ENCODE measurements around the gene C1orf50. TPM values are rescaled to one million over a fixed set of nuclear protein-coding genes. Genes with fewer than 3 reads are reported as not detected.
A peak's percentile ranks its signal among the peaks of the same experiment; 100 is the strongest.

The C1orf50 gene
- total RNA-seq, 2 donors from 2014 or later, result 3.0 to 3.6 TPM

- TF ChIP-seq, protein P1, sequence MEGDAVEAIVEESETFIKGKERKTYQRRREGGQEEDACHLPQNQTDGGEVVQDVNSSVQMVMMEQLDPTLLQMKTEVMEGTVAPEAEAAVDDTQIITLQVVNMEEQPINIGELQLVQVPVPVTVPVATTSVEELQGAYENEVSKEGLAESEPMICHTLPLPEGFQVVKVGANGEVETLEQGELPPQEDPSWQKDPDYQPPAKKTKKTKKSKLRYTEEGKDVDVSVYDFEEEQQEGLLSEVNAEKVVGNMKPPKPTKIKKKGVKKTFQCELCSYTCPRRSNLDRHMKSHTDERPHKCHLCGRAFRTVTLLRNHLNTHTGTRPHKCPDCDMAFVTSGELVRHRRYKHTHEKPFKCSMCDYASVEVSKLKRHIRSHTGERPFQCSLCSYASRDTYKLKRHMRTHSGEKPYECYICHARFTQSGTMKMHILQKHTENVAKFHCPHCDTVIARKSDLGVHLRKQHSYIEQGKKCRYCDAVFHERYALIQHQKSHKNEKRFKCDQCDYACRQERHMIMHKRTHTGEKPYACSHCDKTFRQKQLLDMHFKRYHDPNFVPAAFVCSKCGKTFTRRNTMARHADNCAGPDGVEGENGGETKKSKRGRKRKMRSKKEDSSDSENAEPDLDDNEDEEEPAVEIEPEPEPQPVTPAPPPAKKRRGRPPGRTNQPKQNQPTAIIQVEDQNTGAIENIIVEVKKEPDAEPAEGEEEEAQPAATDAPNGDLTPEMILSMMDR (IDR thresholded peaks at IDR 0.05), result no peak
- Histone ChIP-seq H3K4me1 (peaks cover 0 to 42% of the 10 kb centered on the region in 2 donors), H3K9me3 (no peaks in the 10 kb centered on the region), H3K27ac (peak overlapping the region; percentile 91 to 93), H3K36me3 (no peaks in the 10 kb centered on the region), H3K27me3 (no peaks in the 10 kb centered on the region), H3K4me3 (peak overlapping the region; percentile 90 to 94)
- DNase-seq (ENCODE audit: low spot score), result no peak
Observed at GRCh38 chr1:42767510-42768000, 506 bp downstream of the C1orf50 start.

DNA sequence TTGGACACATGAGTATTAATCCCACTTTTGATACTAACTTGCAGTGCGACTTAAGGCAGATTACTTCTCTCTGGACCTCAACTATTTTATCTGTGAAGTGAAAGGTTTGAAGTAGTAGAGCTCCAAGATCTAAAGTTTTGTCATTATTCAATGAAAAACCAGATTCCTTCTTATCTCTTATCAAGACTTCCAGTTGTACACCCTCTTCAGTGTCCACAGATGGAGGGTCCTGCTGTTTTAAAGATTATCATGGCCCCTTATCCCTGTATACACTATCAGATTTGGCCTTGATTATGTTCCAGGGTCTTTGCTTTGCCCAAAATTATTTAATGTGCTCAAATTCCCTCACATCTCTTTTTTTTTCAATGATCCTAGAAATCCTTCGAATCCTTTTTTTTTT, 1.1 kb downstream of the C1orf50 start:
- Histone ChIP-seq H3K4me3 (peak overlapping the region; percentile 90 to 94), H3K9me3 (no peaks in the 10 kb centered on the region), H3K36me3 (no peaks in the 10 kb centered on the region), H3K27me3 (no peaks in the 10 kb centered on the region), H3K27ac (no peak overlapping the region), H3K4me1 (peaks cover 0 to 42% of the 10 kb centered on the region in 2 donors)
- TF ChIP-seq, protein P1 (IDR thresholded peaks at IDR 0.05), result no peak
- no peak for DNase-seq (ENCODE audit: low spot score)

GRCh38 chr1:42769811-42770210, 2.8 kb downstream of the C1orf50 start:
- Histone ChIP-seq H3K27ac (no peak overlapping the region), H3K4me1 (peaks cover 0 to 32% of the 10 kb centered on the region in 2 donors), H3K4me3 (no peak overlapping the region), H3K9me3 (no peaks in the 10 kb centered on the region), H3K36me3 (peaks cover 11% of the 10 kb centered on the region), H3K27me3 (no peaks in the 10 kb centered on the region)
- TF ChIP-seq, protein P1 (IDR thresholded peaks at IDR 0.05), result no peak
- no peak for DNase-seq (ENCODE audit: low spot score)

- no peaks in the 10 kb centered on the region for H3K27me3 ChIP-seq
- TF ChIP-seq, protein P1 (IDR thresholded peaks at IDR 0.05), result no peak
- H3K36me3 ChIP-seq, result peaks cover 41% of the 10 kb centered on the region
- DNase-seq (ENCODE audit: low spot score), result no peak
- H3K9me3 ChIP-seq, result no peaks in the 10 kb centered on the region
- peaks cover 0 to 13% of the 10 kb centered on the region in 2 donors for H3K4me1 ChIP-seq
- no peak overlapping the region for H3K27ac ChIP-seq
- no peak overlapping the region for H3K4me3 ChIP-seq
Observed at GRCh38 chr1:42773420-42773819, 6.4 kb downstream of the C1orf50 start.

- no peaks in the 10 kb centered on the region for H3K4me1 ChIP-seq
- H3K27me3 ChIP-seq, result no peaks in the 10 kb centered on the region
- no peak overlapping the region for H3K27ac ChIP-seq
- no peak for DNase-seq (ENCODE audit: low spot score)
- no peak overlapping the region for H3K4me3 ChIP-seq
- TF ChIP-seq, protein P1 (IDR thresholded peaks at IDR 0.05), result no peak
- H3K9me3 ChIP-seq, result no peaks in the 10 kb centered on the region
- H3K36me3 ChIP-seq, result peaks cover 41% of the 10 kb centered on the region
Observed at GRCh38 chr1:42774928-42775526, 8.0 kb downstream of the C1orf50 start.

DNA sequence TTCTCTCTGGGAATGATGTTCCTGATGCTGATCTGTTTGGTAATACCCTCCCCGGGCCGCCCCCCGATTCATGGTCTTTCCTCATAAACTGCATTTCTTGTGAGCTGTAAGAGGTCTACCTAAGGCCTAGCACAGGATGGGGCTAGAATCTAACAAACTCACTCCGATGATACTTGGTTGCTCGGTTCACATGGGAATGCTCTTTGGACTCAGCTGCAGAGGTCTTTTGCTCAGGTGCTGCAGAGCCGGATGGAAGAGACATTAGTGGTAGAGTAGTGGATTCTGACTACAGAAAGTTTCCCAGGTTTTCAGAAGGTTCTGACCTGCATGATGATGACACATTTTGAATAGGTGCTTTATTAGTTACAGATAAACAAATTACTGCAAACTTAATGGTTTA, 9.5 kb downstream of the C1orf50 start:
- DNase-seq (ENCODE audit: low spot score), result no peak
- Histone ChIP-seq H3K4me3 (no peak overlapping the region), H3K36me3 (peaks cover 41% of the 10 kb centered on the region), H3K4me1 (no peaks in the 10 kb centered on the region), H3K9me3 (no peaks in the 10 kb centered on the region), H3K27ac (no peak overlapping the region), H3K27me3 (no peaks in the 10 kb centered on the region)
- TF ChIP-seq, protein P1 (IDR thresholded peaks at IDR 0.05), result no peak
